HAP-1 (cell line): ENCODE data around the gene CDK16.
"Not testable (repeated sequence)": the region's sequence is repeated elsewhere in the genome, so short reads cannot be mapped to it uniquely, and the experiment has no call there.

Experiments
- DNase-seq, 2 experiments: peaks; one replicate each; pipeline ENCODE4 v3.0.0-alpha.2; 2016 to 2020; ENCODE audit warnings: low spot score in 2 of 2
- H3K27me3 ChIP-seq: fragments of 250-450 bp; sonication (Bioruptor Pico); 2 replicates; pipeline ENCODE4 v1.5.1; 2020; ENCODE audit warnings: low read depth, mild to moderate bottlenecking, moderate library complexity
- H3K36me3 ChIP-seq: fragments of 250-450 bp; sonication (Bioruptor Pico); replicated peaks from 2 replicates; pipeline ENCODE4 v1.5.1; 2020; ENCODE audit warnings: mild to moderate bottlenecking
- H3K4me1 ChIP-seq: fragments of 250-450 bp; sonication (Bioruptor Pico); 2 replicates; pipeline ENCODE4 v1.5.1; 2020; ENCODE audit warnings: mild to moderate bottlenecking
- H3K4me3 ChIP-seq: fragments of 250-450 bp; sonication (Bioruptor Pico); 2 replicates; pipeline ENCODE4 v1.5.1; 2020; ENCODE audit warnings: mild to moderate bottlenecking, moderate library complexity
- H3K9me3 ChIP-seq: fragments of 250-450 bp; sonication (Bioruptor Pico); 2 replicates; pipeline ENCODE4 v1.5.1; 2020; ENCODE audit warnings: mild to moderate bottlenecking, moderate library complexity
- in situ Hi-C: fragments of 300-500 bp; cut with MboI; formaldehyde crosslinking; loops from 3 replicates; pipeline ENCODE4 v1.14.3; 2020; ENCODE audit warnings: low sequenced_read_pairs, inconsistent platforms, mixed read lengths

Gene CDK16

GRCh38 chrX:47245156-47245555 is 26.7 kb downstream of the CDK16 start:
- no peaks in the 10 kb centered on the region for H3K9me3 ChIP-seq
- no peak overlapping the region for H3K4me3 ChIP-seq
- DNase-seq: no peak
- H3K36me3 ChIP-seq: peaks cover 52% of the 10 kb centered on the region
- H3K27me3 ChIP-seq: no peaks in the 10 kb centered on the region
- in situ Hi-C loops: no loop called here
- no peaks in the 10 kb centered on the region for H3K4me1 ChIP-seq

DNA sequence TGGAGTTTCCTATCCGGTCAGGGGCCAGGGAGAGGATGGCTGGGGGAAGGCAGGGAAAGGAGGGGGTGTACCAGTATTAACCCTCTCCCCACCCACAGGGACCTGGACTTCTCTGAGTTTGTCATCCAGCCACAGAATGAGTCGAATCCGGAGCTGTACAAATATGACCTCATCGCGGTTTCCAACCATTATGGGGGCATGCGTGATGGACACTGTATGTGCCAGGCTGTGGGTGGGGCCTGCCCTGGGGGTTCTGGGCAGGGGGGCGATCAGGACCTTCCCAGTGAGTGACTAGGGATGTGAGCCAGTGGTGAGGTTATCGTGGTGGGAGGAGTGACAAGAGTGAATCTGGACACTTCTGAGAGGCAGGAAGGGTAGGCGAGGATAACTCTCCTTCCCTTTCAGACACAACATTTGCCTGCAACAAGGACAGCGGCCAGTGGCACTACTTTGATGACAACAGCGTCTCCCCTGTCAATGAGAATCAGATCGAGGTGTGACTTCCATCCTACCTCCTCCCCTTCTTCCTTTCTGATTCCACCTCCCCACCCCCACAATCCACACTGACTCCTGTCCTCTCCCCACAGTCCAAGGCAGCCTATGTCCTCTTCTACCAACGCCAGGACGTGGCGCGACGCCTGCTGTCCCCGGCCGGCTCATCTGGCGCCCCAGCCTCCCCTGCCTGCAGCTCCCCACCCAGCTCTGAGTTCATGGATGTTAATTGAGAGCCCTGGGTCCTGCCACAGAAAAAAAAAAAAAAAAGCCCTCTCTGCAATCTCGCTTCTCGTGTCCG is 28.9 kb downstream of the CDK16 start:
- H3K4me1 ChIP-seq: no peaks in the 10 kb centered on the region

GRCh38 chrX:47247999-47248320 is 29.5 kb downstream of the CDK16 start:
- Histone ChIP-seq H3K4me1 (no peaks in the 10 kb centered on the region), H3K4me3 (no peak overlapping the region), H3K36me3 (peaks cover 28% of the 10 kb centered on the region), H3K9me3 (no peaks in the 10 kb centered on the region), H3K27me3 (no peaks in the 10 kb centered on the region)
- DNase-seq: no peak
- in situ Hi-C loops: no loop called here

More for the DNA sequence above, 28.9 kb downstream of the CDK16 start:
- Histone ChIP-seq H3K4me3 (no peak overlapping the region), H3K9me3 (no peaks in the 10 kb centered on the region), H3K36me3 (peaks cover 32% of the 10 kb centered on the region), H3K27me3 (no peaks in the 10 kb centered on the region)
- in situ Hi-C loops: no loop called here
- no peak for DNase-seq

GRCh38 chrX:47248576-47248975 is 30.1 kb downstream of the CDK16 start:
- Histone ChIP-seq H3K9me3 (no peaks in the 10 kb centered on the region), H3K4me1 (no peaks in the 10 kb centered on the region), H3K4me3 (no peak overlapping the region), H3K36me3 (peaks cover 22% of the 10 kb centered on the region), H3K27me3 (no peaks in the 10 kb centered on the region)
- in situ Hi-C loops: no loop called here
- no peak for DNase-seq

DNA sequence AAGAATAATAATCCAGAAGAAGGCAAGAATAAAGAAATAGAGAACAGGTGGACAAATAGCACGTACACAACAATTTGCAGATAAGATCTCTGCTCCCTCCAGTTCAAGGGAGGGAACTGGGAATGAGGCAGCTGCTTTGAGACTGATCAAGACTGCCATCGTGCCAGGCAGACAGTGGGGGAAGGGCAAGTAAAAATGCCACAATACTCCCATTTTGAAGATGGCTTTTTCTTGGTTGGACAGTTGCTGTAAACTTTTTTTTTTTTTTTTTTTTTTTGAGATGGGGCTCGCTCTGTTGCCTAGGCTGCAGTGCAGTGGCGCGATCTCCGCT is 31.5 kb downstream of the CDK16 start:
- no peak for DNase-seq
- H3K36me3 ChIP-seq: peaks cover 13% of the 10 kb centered on the region
- H3K27me3 ChIP-seq: no peaks in the 10 kb centered on the region
- in situ Hi-C loops: no loop called here
- H3K9me3 ChIP-seq: no peaks in the 10 kb centered on the region
- H3K4me1 ChIP-seq: no peaks in the 10 kb centered on the region
- H3K4me3 ChIP-seq: no peak overlapping the region

- in situ Hi-C loops, H3K36me3 ChIP-seq, H3K4me1 ChIP-seq, H3K27me3 ChIP-seq, H3K4me3 ChIP-seq, DNase-seq, H3K9me3 ChIP-seq: not testable (repeated sequence)
Observed at GRCh38 chrX:47257620-47258019, 39.1 kb downstream of the CDK16 start.

- Histone ChIP-seq H3K27me3 (no peaks in the 10 kb centered on the region), H3K36me3 (no peaks in the 10 kb centered on the region), H3K4me1 (no peaks in the 10 kb centered on the region), H3K9me3 (no peaks in the 10 kb centered on the region), H3K4me3 (no peak overlapping the region)
- DNase-seq: no peak
- in situ Hi-C loops: no loop called here
Observed at GRCh38 chrX:47264483-47265173, 46.1 kb downstream of the CDK16 start.

GRCh38 chrX:47266643-47267042 is 48.2 kb downstream of the CDK16 start:
- Histone ChIP-seq H3K27me3 (no peaks in the 10 kb centered on the region), H3K4me3 (no peak overlapping the region), H3K36me3 (no peaks in the 10 kb centered on the region), H3K4me1 (no peaks in the 10 kb centered on the region), H3K9me3 (no peaks in the 10 kb centered on the region)
- DNase-seq: no peak
- in situ Hi-C loops: no loop called here

DNA sequence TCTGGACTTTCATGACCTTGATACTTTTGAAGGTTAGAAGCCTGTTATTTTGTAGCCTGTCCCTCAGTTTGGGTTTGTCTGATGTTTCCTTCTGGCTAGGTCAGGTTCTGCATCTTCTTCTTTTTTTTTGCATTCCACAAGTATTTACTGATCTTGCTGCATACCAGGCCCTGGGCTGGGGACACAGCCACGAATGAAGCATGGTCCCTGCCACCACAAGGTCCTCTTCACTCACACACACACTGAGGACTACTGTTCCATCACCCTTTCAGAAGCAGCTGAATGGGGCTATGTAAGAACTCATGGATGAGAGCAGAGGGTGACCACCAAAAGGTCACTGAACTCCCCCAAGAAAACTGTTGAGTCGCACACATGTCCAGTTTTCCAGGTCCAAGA is 53.5 kb downstream of the CDK16 start:
- DNase-seq: no peak
- no peak overlapping the region for H3K4me3 ChIP-seq

DNA sequence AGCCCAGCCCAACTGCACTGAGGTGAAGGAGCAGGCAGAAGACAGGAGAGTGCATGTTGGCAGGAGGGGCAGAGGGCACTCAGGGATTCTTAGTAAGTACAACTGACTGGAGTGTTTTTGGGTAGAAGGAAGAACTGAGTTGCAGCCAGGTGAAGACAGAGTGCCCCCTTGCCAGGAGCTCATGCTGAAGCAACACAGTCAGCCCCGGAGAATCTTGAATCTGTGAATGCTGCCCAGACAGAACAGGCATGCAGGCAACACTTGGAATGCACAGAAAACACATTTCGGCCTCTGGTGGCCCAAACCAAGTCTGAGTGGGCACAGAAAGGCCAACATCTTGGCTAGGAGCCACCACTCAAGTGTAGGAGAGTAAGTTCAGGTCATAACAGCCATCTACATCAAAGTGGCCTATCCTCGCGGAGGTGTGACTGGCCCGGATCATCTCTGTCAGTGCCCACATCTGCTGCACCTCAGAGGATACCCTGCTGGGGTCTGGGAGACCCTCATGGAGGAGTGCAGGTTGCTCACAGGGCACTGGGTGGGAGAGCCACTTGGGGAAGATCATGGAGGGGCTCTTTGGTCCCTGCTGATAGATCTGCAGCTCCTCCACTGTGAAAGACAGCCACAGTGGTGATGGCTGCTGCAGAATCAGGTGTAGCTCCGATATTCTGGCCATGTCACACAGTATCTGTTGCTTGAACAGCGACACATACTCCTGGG is 54.7 kb downstream of the CDK16 start:
- no peak for DNase-seq
- H3K36me3 ChIP-seq: no peaks in the 10 kb centered on the region
- H3K4me3 ChIP-seq: no peak overlapping the region
- no peaks in the 10 kb centered on the region for H3K9me3 ChIP-seq
- in situ Hi-C loops: no loop called here
- H3K4me1 ChIP-seq: no peaks in the 10 kb centered on the region
- no peaks in the 10 kb centered on the region for H3K27me3 ChIP-seq

More for the DNA sequence above, 53.5 kb downstream of the CDK16 start:
- H3K27me3 ChIP-seq: no peaks in the 10 kb centered on the region
- H3K36me3 ChIP-seq: no peaks in the 10 kb centered on the region
- H3K9me3 ChIP-seq: no peaks in the 10 kb centered on the region
- in situ Hi-C loops: no loop called here
- no peaks in the 10 kb centered on the region for H3K4me1 ChIP-seq

- in situ Hi-C loops: no loop called here
- Histone ChIP-seq H3K27me3 (no peaks in the 10 kb centered on the region), H3K4me3 (no peak overlapping the region), H3K9me3 (no peaks in the 10 kb centered on the region), H3K4me1 (peaks cover 5% of the 10 kb centered on the region), H3K36me3 (no peaks in the 10 kb centered on the region)
- no peak for DNase-seq
Observed at GRCh38 chrX:47278691-47279090, 60.2 kb downstream of the CDK16 start.
